Activated CD8-positive, alpha-beta T cell treated with anti-CD3 and anti-CD28 coated beads, Interleukin-2, amount 10 ng/mL, durations not matched to agents 7 days and 5 days (primary cell): Measurements from ENCODE around the gene AMIGO3. TPM values are rescaled to one million over a fixed set of nuclear protein-coding genes. Genes with fewer than 3 reads are reported as not detected.
"Not testable (repeated sequence)": the region's sequence is repeated elsewhere in the genome, so short reads cannot be mapped to it uniquely, and the experiment has no call there.

Experiments
- ATAC-seq: fragments of 150-1000 bp; cut with Tn5 transposase; one replicate; pipeline ENCODE4 v1.10.0; 2021; ENCODE audit warnings: moderate library complexity
- CTCF ChIA-PET: fragments of 350-600 bp; sonication (Branson Sonifier 250); formaldehyde crosslinking; loops from one replicate; lab custom pipeline; 2021; ENCODE audit warnings: antibody characterized with exemption; lab: Charles Lee
- POLR2A ChIA-PET: fragments of 350-600 bp; sonication (Branson Sonifier 250); formaldehyde crosslinking; loops from one replicate; lab custom pipeline; 2021; ENCODE audit warnings: antibody characterized with exemption; lab: Charles Lee
- DNase-seq: peaks from one replicate; pipeline ENCODE4 v3.0.0-alpha.2; 2020
- H3K27ac Mint-ChIP-seq: one replicate; pipeline ENCODE4 v1.8.0; 2021; ENCODE audit warnings: mild to moderate bottlenecking, mixed read lengths
- H3K27me3 Mint-ChIP-seq: one replicate; pipeline ENCODE4 v1.8.0; 2021; ENCODE audit warnings: low read depth, mixed read lengths
- H3K36me3 Mint-ChIP-seq: one replicate; pipeline ENCODE4 v1.8.0; 2021; ENCODE audit warnings: low read depth, mixed read lengths
- H3K4me1 Mint-ChIP-seq: one replicate; pipeline ENCODE4 v1.8.0; 2021; ENCODE audit warnings: low read depth, mixed read lengths
- H3K4me3 Mint-ChIP-seq: one replicate; pipeline ENCODE4 v1.8.0; 2021; ENCODE audit warnings: mild to moderate bottlenecking, mixed read lengths
- H3K9me3 Mint-ChIP-seq: one replicate; pipeline ENCODE4 v1.8.0; 2022; ENCODE audit warnings: mixed read lengths; ENCODE audit not compliant: insufficient read depth
- total RNA-seq, 2 experiments: library from RNA; stranded (reverse); gene quantifications; one replicate each; pipeline ENCODE4 v1.2.3, GENCODE V29; 2021

Gene AMIGO3
- total RNA-seq: 1 to 10 TPM in 1 of 2 experiments, under 1 TPM in 1; 0.95 to 2.0 TPM

DNA sequence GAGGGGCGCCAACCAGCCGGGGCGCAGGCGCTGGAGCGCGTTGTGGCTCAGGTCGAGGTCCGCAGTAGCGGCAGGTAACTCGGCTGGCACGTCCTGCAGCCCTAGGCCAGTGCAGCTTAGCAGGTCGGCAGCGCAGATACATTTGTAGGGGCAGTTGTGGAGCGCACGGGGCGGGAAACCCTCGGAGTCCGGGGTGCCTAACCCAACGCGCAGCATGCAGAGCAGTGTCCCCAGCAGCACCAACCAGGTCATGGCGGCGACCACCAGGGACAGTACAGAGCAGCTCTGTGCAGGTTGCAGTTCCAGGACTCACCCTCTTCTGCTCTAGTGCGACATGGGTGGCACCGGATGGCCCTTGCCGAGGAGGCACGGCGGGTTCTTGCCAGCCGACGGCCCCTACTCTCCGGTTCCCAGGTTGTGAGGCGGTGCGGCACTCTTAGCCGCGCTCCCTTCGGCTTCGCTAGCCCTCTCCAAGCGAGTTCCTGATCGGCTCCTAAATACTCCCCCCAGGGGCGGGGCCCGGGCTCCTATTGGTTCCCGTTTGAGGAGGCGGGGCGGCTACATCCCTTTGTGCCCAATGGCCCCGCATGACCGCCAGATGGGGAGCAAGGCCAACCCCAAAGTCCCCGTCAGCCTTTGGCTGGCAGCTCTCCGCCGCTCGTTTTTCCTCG, at the start of gene AMIGO3:
AMIGO3 (minus strand) TSS at position 471 of the 671 bp plus-strand sequence; CDS start at position 252, 219 bp downstream.
- Mint-ChIP-seq H3K27me3 (no peaks in the 10 kb centered on the region), H3K27ac (peak within 1 kb of the TSS; percentile 84), H3K36me3 (peaks cover 37% of the 10 kb centered on the region), H3K4me1 (peaks cover 34% of the 10 kb centered on the region), H3K4me3 (peak within 1 kb of the TSS; percentile 73), H3K9me3 (no peaks in the 10 kb centered on the region)
- CTCF ChIA-PET: interaction anchor here (0.6 to 2.2 kb wide), 16 partner anchors 11 to 187 kb away, joined by 3 to 11 read pairs (median 4); partner anchors contain the start of genes INKA1, IP6K1 and UBA7
- POLR2A ChIA-PET: interaction anchor here (0.6 to 1.5 kb wide), 6 partner anchors 16 to 180 kb away, joined by 3 to 4 read pairs (median 3); partner anchors contain the start of gene IP6K1
- DNase-seq (peak; percentile 93), ATAC-seq (peak; percentile 71)

GRCh38 chr3:49763981-49764380, 44.5 kb upstream of the AMIGO3 start:
- DNase-seq (no peak), ATAC-seq (no peak)
- CTCF ChIA-PET: no interaction called here
- Mint-ChIP-seq H3K36me3 (no peaks in the 10 kb centered on the region), H3K9me3 (no peaks in the 10 kb centered on the region), H3K4me3 (no peak overlapping the region), H3K4me1 (peaks cover 1% of the 10 kb centered on the region), H3K27me3 (no peaks in the 10 kb centered on the region), H3K27ac (no peak overlapping the region)
- POLR2A ChIA-PET: no interaction called here

GRCh38 chr3:49761661-49762060, 42.2 kb upstream of the AMIGO3 start:
- no peak overlapping the region for H3K27ac Mint-ChIP-seq
- ATAC-seq (no peak), DNase-seq (no peak)
- no peaks in the 10 kb centered on the region for H3K27me3 Mint-ChIP-seq
- ChIA-PET POLR2A (no interaction called here), CTCF (no interaction called here)
- H3K36me3 Mint-ChIP-seq: no peaks in the 10 kb centered on the region
- no peaks in the 10 kb centered on the region for H3K9me3 Mint-ChIP-seq
- no peaks in the 10 kb centered on the region for H3K4me1 Mint-ChIP-seq
- no peak overlapping the region for H3K4me3 Mint-ChIP-seq

DNA sequence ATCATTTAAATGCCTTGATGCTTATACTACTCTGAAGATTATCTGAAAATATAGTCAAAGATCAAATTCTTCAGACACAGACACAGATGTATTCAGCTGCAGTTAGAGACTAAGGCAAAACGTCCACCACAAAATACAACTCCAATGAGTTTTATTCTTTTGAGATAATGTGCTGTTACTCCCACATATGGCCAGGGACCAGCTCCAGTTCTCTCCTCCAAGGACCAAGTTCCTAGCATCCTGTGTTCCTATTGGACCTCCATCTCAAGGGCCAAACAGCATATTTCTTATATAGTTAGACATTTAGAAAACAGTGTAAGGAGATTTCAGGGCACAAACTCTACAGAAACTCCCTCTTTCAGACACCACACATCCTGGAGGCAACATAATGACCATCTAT, 39.7 kb upstream of the AMIGO3 start:
- Mint-ChIP-seq H3K4me3 (no peak overlapping the region), H3K27me3 (no peaks in the 10 kb centered on the region), H3K4me1 (no peaks in the 10 kb centered on the region), H3K36me3 (no peaks in the 10 kb centered on the region), H3K9me3 (no peaks in the 10 kb centered on the region), H3K27ac (no peak overlapping the region)
- POLR2A ChIA-PET: no interaction called here
- ATAC-seq (no peak), DNase-seq (no peak)
- CTCF ChIA-PET: no interaction called here

DNA sequence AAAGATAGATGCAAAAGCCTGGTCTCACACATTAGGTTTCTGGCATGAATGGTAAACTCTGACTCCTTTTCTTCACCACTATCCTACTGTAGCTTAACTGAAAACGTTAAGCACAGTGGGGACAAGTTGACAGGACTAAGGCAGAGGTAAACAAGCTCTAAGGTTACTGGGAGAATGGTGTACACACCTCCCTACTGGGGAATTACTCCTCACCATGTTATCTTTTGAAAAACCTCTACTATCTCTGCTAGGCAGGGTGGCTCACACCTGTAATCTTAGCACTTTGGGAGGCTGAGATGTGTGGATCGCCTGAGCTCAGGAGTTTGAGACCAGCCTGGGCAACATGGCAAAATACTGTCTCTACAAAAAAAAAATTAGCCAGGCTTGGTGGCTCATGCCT, 37.7 kb upstream of the AMIGO3 start:
- no peaks in the 10 kb centered on the region for H3K4me1 Mint-ChIP-seq
- no peaks in the 10 kb centered on the region for H3K9me3 Mint-ChIP-seq
- H3K4me3 Mint-ChIP-seq: no peak overlapping the region
- no peak overlapping the region for H3K27ac Mint-ChIP-seq
- DNase-seq: no peak
- H3K36me3 Mint-ChIP-seq: no peaks in the 10 kb centered on the region
- ATAC-seq: no peak
- CTCF ChIA-PET: no interaction called here
- H3K27me3 Mint-ChIP-seq: no peaks in the 10 kb centered on the region
- POLR2A ChIA-PET: no interaction called here

DNA sequence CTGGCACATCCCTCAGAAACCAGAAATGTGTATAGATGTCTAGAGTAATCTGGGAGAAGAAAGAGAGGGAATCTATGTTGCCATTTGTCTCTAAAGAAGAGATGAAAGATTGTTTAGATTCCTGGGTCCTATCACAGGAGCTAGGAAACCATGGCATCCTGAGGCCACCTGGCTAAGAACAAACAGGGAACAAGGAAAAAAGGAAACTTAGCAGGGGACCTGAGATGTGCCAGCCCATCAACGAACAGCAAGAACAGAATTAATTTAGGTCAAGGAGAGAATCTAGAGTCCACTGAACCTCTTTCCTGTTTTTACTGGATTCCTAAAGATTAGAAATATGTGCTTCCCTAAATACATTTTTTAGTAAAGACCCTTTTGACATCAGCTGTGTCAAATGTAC, 36.6 kb upstream of the AMIGO3 start:
- Mint-ChIP-seq H3K36me3 (no peaks in the 10 kb centered on the region), H3K27me3 (no peaks in the 10 kb centered on the region), H3K4me3 (no peak overlapping the region), H3K4me1 (no peaks in the 10 kb centered on the region), H3K27ac (no peak overlapping the region), H3K9me3 (no peaks in the 10 kb centered on the region)
- DNase-seq (no peak), ATAC-seq (no peak)
- POLR2A ChIA-PET: no interaction called here
- CTCF ChIA-PET: no interaction called here

DNA sequence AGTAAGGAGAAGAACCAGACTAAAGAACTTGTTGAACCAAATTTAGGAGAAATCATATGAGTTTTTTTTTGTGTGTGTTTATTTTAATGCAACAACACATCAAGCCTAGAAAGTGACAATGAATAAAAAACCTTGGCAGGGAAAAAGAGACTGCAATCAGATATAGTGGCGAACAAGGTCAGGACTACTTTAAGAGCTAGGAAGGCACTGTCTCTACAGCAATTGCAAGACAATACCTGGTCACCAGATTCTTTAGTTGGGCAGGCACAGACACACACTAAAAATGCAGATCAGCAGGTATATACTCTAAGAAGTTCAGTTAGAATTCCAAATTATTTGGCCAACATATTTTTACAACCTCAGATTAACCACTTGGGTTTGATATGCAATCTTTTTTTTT, 35.1 kb upstream of the AMIGO3 start:
- no peaks in the 10 kb centered on the region for H3K9me3 Mint-ChIP-seq
- no peaks in the 10 kb centered on the region for H3K27me3 Mint-ChIP-seq
- H3K27ac Mint-ChIP-seq: no peak overlapping the region
- H3K4me1 Mint-ChIP-seq: no peaks in the 10 kb centered on the region
- CTCF ChIA-PET: no interaction called here
- POLR2A ChIA-PET: interaction anchor here (0.6 kb wide), 1 partner anchor 237 kb away, joined by 4 read pairs; no protein-coding TSS in a partner anchor
- H3K36me3 Mint-ChIP-seq: peaks cover 1% of the 10 kb centered on the region
- DNase-seq (no peak), ATAC-seq (no peak)
- no peak overlapping the region for H3K4me3 Mint-ChIP-seq

DNA sequence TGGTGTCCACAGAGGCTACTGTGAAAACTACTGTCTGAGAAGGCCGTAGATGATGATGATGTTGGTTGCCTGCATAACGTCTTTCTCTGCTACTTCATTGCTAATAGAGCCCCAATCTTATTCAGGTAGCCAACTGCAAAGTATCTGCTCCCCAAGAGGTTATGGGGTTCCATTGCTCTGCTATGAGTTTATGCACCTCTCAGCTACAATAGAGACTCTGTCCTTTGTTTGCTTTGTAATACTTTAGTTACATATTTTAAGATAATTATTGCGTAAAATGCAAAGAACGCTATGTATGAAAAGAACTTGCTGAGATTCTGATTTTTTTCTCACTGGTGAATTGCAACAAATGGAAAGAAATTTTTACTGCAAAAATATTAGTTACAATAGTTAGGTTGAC, 32.0 kb upstream of the AMIGO3 start:
- Mint-ChIP-seq H3K36me3 (peaks cover 4% of the 10 kb centered on the region), H3K27ac (no peak overlapping the region), H3K9me3 (no peaks in the 10 kb centered on the region), H3K27me3 (no peaks in the 10 kb centered on the region), H3K4me3 (no peak overlapping the region), H3K4me1 (no peaks in the 10 kb centered on the region)
- ATAC-seq (no peak), DNase-seq (no peak)
- ChIA-PET POLR2A (no interaction called here), CTCF (no interaction called here)

- Mint-ChIP-seq H3K9me3 (no peaks in the 10 kb centered on the region), H3K4me1 (no peaks in the 10 kb centered on the region), H3K4me3 (no peak overlapping the region), H3K36me3 (peaks cover 4% of the 10 kb centered on the region), H3K27ac (no peak overlapping the region), H3K27me3 (no peaks in the 10 kb centered on the region)
- DNase-seq: no peak
- no peak for ATAC-seq
- ChIA-PET CTCF (no interaction called here), POLR2A (no interaction called here)
Measured at GRCh38 chr3:49750056-49750455, 30.6 kb upstream of the AMIGO3 start.

DNA sequence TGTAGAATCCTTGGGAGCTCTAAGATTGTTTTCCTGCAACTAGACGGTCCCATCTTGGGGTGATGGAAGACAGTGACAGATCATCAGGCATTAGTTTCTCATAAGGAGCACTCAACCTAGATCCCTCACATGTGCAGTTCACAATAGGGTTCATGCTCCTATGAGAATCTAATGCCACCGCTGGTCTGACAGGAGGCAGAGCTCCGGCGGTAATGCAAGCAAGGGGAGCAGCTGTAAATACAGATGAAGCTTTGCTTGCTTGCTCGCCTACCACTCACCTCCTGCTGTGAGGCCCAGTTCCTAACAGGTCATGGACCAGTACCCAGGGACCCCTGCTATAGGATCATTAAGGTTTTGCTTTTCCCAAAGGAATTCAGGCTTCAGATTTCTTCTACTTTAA, 29.4 kb upstream of the AMIGO3 start:
- not testable (repeated sequence) for DNase-seq, H3K9me3 Mint-ChIP-seq, H3K27ac Mint-ChIP-seq, H3K36me3 Mint-ChIP-seq, H3K4me3 Mint-ChIP-seq, H3K4me1 Mint-ChIP-seq, ATAC-seq, H3K27me3 Mint-ChIP-seq
- ChIA-PET POLR2A (interaction anchor here (0.6 kb wide), 1 partner anchor 37 kb away, joined by 3 read pairs; no protein-coding TSS in a partner anchor), CTCF (interaction anchor here (1.1 kb wide), 1 partner anchor 223 kb away, joined by 3 read pairs; no protein-coding TSS in a partner anchor)

DNA sequence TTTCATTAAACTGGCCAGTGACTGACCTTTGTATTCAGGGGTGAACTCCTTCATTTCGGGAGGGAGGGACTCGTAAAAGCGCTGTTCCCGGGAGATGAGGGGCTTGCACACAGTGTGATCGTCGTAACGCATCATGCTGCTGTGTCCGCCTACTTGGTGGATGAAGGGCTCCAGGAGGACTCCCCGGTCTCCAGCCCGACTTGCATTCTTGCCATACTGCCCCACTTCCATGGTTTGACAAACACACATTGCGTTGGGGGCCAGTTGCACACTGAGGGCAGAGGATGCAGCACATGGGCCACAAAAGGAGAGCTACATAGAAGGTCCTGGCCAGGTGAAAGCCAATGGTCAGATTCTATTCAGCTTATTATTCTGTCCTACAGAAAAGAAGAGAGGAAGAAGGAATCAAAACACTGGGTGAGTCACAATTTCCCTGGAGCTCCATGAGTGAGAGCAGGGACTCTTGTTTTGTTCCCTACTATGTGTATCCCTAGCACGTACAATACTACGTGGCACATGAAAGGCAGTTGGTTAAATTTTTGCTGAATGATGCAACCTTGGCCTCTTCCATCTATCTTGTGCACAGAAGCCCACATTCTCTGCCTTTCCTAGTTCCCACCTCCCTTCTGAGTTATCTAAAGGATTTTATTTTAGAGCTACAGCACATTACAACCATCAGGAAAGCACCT, 28.5 kb upstream of the AMIGO3 start:
- DNase-seq: no peak
- Mint-ChIP-seq H3K4me3 (no peak overlapping the region), H3K9me3 (no peaks in the 10 kb centered on the region), H3K4me1 (no peaks in the 10 kb centered on the region), H3K36me3 (peaks cover 6% of the 10 kb centered on the region), H3K27ac (no peak overlapping the region), H3K27me3 (no peaks in the 10 kb centered on the region)
- CTCF ChIA-PET: no interaction called here
- POLR2A ChIA-PET: interaction anchor here (0.6 kb wide), 1 partner anchor 38 kb away, joined by 3 read pairs; no protein-coding TSS in a partner anchor
- ATAC-seq: no peak

DNA sequence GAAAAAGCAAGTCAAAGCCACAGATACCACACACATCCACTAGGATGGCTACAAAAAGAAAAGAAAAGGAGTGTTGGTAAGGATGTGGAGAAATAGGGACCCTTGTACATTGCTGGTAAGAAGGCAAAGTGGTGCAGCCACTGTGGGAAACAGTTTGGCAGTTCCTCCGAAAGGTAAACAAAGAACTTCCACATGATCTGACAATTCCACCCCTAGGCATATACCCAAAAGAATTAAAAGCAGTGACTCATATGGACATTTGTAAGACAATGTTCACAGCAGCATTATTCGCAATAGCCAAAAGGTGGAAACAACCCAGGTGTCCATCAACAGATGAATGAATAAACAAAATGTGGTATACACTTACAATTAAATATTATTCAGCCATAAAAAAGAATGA, 26.5 kb upstream of the AMIGO3 start:
- Mint-ChIP-seq H3K36me3 (peaks cover 6% of the 10 kb centered on the region), H3K27me3 (no peaks in the 10 kb centered on the region), H3K4me3 (no peak overlapping the region), H3K27ac (no peak overlapping the region), H3K4me1 (no peaks in the 10 kb centered on the region), H3K9me3 (no peaks in the 10 kb centered on the region)
- ChIA-PET POLR2A (no interaction called here), CTCF (no interaction called here)
- no peak for ATAC-seq
- DNase-seq: no peak
